GM18870 (cell line): ENCODE data around the gene HERPUD1.
A peak's percentile ranks its signal among the peaks of the same experiment; 100 is the strongest.
"Not testable (repeated sequence)": the region's sequence is repeated elsewhere in the genome, so short reads cannot be mapped to it uniquely, and the experiment has no call there.

Source experiments
- ATAC-seq: cut with Tn5 transposase; IDR thresholded peaks from one replicate; pipeline ENCODE4 v1.9.1; 2021; ENCODE audit warnings: moderate library complexity; ENCODE audit not compliant: unreplicated experiment

The HERPUD1 gene

GRCh38 chr16:56933828-56934598 is 2.1 kb downstream of the HERPUD1 start:
- ATAC-seq = no peak

GRCh38 chr16:56934599-56935145 is 2.7 kb downstream of the HERPUD1 start:
- ATAC-seq = not testable (repeated sequence)

GRCh38 chr16:56935201-56935600 is 3.3 kb downstream of the HERPUD1 start:
- no peak for ATAC-seq

DNA sequence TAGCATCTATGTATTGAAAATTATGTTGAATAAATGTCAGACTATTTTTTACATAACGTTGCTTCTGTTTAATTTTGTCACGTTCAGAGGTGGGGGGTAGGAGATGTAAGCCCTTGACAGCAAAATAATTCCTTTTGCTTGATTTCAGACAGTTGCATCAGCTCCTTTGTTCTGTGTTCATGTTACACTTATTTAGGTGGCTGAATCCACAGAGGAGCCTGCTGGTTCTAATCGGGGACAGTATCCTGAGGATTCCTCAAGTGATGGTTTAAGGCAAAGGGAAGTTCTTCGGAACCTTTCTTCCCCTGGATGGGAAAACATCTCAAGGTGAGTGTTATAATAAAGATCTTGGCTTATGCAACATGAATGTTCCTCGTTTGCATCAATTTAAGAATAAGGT is 4.5 kb downstream of the HERPUD1 start:
- ATAC-seq = no peak

- no peak for ATAC-seq
Observed at GRCh38 chr16:56936950-56937349, 5.0 kb downstream of the HERPUD1 start.

- ATAC-seq = no peak
Observed at GRCh38 chr16:56938664-56939513, 6.9 kb downstream of the HERPUD1 start.

DNA sequence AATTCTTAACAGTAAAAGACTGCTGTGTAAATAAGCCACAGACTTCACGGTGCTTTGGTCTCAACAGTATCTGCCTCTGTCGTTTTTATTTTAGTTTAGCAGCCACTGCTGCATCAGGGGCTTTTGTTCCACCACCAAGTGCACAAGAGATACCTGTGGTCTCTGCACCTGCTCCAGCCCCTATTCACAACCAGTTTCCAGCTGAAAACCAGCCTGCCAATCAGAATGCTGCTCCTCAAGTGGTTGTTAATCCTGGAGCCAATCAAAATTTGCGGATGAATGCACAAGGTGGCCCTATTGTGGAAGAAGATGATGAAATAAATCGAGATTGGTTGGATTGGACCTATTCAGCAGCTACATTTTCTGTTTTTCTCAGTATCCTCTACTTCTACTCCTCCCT is 7.9 kb downstream of the HERPUD1 start:
- ATAC-seq = no peak

DNA sequence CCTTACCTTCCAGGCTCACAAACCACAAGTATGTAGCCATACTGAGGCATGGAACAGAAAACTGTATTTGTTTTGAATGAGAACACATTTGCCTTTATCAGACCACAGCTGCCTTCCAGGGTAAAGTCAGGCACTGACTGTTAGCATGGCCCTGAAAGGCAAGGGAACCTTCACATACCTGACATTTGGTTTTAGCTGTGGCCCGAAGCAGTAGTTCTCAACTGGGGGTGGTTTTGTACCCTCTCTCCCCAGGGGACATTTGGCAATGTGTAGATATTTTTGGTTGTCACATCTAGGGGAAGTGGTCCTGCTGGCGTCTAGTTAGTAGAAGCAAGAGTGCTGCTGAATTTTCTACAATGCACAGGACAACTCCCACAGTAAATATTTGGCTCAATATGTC is 9.2 kb downstream of the HERPUD1 start:
- ATAC-seq = no peak

DNA sequence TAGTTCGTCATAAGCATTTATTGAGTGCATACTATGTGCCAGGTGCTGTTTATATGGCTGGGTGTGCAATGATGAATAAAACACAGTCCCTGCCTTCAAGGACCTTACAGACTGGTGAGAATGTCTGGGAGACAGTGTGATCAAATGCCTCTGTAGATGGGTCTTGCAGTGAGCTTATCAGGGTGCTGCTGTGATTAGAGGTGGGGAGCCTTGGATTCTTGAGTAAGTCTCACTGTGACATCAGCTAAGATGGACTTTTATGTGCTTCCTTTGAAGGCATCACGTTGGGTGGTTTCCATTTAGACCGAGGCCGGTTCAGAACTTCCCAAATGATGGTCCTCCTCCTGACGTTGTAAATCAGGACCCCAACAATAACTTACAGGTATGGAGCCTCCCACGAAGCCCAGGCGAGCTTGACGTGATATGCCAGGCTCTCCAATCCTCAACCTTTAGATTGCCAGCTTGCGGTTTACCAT is 10.0 kb downstream of the HERPUD1 start:
- no peak for ATAC-seq

DNA sequence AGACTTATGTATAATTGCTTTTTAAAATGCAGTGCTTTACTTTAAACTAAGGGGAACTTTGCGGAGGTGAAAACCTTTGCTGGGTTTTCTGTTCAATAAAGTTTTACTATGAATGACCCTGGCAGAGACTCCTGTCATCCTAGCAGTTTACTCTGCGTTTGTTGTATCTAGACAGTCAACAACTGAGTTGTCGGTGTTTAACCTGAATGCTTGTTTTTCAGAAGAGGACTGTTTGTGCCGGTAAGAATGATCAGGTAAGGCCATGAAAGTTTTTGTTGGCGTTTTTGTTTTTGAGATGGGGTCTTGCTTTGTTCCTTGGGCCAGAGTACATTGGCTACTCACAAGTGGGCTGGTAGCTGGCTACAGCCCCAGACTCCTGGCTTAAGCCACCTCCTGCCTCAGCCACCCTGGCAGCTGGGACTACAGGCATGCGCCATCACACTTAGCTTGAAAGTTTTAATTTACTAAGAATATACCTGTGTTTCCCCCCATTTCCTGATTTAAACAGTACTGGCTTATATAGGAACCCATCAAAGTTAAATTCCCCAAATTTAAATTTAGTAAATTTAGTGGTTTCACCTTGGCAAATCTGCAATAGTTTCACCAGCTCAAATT is 11.9 kb downstream of the HERPUD1 start:
- ATAC-seq = no peak

DNA sequence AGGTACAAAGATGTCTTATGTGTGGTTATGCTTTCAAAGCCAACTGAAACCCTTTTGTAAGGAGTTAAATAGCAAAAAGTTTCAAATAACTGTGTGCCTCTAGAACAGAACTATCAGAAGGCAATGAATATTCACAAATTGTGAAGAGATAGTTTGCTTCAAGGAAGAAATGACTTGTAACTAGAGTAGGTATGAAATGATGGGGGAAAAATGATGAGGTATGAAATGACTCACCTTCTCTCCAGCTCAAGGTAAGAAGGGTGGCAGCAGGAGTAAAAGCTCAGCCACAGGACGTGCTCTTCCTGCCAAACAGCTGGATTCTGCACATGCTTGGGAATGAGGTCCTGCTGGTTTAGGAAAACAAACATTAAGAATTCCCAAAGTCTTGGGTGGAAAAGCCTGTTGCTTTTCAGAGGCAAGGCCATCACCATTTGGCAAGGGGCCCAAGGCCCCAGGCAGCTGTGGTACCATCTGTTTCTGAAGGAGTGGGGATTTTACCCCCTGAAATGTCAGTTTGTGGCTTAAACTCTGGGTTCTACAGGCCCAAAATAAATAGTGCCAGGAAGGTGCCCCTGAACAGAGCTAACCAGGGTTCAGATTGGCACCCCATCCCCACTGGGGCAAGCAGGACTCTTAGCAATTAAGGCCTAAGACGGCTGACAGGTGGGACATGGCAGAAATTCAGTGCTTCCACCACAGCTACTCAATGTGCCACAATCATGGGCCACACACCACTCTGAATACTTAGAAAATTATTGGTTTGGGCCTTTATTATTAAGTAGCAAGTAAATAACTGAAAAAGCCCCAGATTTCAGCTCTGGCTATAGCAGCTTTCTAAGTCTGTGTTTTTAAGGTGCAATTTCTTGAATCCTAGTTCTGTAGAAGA is 13.3 kb downstream of the HERPUD1 start:
- ATAC-seq = peak; percentile 56

DNA sequence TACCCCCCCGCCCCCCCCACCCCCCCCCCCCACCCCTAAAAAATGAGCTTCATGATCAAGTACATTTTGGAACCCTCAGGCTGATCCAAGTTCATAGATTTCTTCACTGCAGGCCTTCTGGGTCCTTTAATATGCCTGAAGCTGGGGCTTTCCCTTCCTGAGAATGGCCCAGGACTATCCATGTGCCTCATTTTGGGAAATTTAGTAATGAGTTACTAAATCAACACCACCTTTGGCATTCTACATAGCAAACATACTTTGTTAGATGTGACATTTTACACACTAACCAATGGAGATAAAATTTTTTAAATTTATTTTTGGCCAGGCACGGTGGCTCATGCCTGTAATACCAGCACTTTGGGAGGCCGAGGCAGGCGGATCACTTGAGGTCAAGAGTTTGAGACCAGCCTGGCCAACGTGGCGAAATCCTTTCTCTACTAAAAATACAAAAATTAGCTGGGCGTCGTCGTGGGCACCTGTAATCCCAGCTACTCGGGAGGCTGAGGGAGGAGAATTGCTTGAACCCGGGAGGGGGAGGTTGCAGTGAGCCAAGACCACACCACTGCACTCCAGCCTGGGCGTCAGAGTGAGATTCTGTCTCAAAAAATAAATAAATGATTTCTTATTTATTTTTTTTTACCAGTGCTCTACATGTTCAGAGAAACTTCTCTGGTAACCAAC is 14.0 kb downstream of the HERPUD1 start:
- ATAC-seq = no peak

DNA sequence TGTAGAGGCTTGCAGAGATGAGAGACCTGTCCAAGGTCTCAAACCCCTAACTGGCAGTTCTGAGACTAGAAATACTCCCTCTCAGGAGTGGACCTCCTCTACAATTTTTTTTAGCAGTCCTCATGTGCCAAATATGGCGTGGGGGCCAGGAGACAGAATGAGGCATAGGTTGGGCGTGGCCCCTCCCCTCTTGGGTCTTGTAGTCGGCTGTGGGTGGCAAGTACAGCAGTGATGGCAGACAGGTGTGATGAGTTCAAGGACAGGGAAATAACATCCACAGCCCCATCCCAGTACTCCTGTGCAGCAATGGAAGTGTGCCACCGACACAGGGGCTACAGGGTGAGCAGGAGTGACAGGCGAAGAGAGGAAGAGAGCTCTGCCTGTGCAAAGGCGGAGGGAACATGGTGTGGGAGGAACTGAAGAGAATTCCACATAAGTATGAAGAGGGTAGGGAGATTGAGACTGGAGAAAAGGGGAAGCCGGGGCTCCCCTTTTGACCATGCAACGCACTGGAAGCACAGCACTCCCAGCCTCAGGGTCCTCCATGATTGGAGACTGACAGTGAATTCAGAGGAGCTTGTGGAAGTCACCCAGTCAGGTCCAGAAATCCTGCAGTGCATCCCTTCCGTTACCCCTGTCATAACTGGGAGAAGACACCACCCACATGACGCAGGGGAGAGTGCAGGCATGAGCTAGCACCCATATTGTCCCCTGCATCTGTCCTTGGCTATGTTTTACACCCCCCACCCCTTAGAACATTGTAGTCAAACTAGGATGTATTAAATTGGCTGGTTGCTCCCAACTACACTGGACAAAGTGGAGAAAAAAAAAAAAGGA is 15.0 kb downstream of the HERPUD1 start:
- ATAC-seq = no peak

GRCh38 chr16:56947604-56947995 is 15.7 kb downstream of the HERPUD1 start:
- no peak for ATAC-seq

- no peak for ATAC-seq
Observed at GRCh38 chr16:56948234-56948633, 16.3 kb downstream of the HERPUD1 start.

GRCh38 chr16:56950051-56950450 is 18.1 kb downstream of the HERPUD1 start:
- no peak for ATAC-seq

DNA sequence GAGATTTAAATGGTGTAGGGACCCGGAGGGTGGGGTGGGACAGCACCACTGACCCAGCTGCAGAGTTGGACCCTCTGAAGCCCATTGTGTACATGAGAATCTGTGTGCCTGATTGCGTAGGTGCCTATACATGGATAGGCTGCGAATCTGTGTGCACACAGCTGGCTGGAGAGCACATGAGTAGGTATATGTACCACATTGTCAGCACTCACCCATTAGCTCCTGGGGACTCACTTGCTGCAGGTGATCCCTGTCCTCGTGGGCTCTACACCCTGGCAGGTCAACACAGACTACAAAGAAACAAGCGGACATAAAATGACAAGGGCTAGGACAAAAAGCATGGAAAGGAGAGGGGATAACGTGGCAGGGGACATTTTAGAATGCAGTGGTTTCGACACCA is 18.5 kb downstream of the HERPUD1 start:
- ATAC-seq = no peak

DNA sequence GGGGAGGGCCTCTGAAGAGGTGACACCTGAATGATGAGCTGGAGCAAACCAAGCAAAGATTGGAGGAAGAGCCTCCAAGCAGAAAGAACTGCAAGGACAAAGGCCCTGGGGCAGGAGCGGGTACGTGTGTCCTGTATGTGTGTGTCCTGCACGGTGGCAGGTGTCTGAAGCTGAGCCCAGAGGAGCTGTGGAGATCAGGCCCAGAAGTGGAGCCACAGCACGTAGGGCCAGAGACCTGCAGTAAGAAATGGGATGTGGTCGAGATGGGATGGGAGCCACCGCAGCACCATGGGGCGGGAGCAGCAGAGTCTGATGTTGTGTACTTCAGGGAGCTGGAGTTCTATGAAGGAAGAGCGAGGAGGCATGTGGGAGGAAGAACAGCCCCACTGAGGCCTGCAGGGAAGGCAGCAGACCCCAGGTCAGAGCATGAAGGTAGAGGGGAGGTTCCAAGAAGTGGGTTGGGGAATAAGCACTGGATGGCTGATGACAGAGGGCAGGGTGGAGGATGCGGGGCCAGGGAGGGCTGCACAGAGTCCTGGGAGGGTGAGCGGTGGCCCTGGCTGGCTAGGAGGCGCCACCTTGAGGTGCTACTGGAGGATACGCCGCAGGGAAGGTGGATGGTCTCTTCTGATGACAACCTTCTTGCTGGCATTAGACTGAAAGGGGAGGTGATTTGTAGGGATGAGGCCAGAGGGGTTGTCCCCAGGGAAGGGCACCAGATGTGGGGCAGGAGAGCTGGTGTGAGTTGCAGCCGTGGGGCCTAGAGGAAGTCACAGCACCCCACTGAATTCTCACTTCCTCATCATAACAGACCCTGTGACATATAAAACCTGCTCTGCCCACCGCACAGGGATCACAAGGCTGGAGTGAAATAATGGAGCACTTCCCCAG is 19.2 kb downstream of the HERPUD1 start:
- no peak for ATAC-seq
